HEK293 (cell line): ENCODE data around the gene TMEM141.
A peak's percentile ranks its signal among the peaks of the same experiment; 100 is the strongest.
"Not testable (repeated sequence)": the region's sequence is repeated elsewhere in the genome, so short reads cannot be mapped to it uniquely, and the experiment has no call there.

Experiments
- CTCF ChIA-PET: fragments of 350-600 bp; formaldehyde crosslinking; extraction: SDS; loops from one replicate; lab custom pipeline; 2021; ENCODE audit warnings: antibody characterized with exemption; lab: Yijun Ruan, JAX
- POLR2A ChIA-PET: fragments of 300-600 bp; formaldehyde crosslinking; extraction: SDS; loops from one replicate; lab custom pipeline; 2020; ENCODE audit warnings: antibody characterized with exemption, inconsistent platforms; lab: Yijun Ruan, JAX
- H3K27ac ChIP-seq: fragments of 200-500 bp; sonication (Bioruptor generic); 2 replicates; pipeline ENCODE4 v1.5.1; 2014; ENCODE audit warnings: low read depth, low read length, control low read depth, inconsistent platforms; ENCODE audit errors: extremely low read depth
- H3K36me3 ChIP-seq, 2 experiments: fragments of 200-500 bp in 1 of 2; sonication (Bioruptor generic) in 1 of 2; 1 replicate in 1 of 2; 2 replicates in 1 of 2; pipeline ENCODE4 v1.5.1; 2014 to 2017; ENCODE audit warnings: inconsistent platforms in 2 of 2, low read length in 2 of 2; ENCODE audit not compliant: control insufficient read depth in 2 of 2, insufficient read depth in 1 of 2
- H3K4me1 ChIP-seq: fragments of 200-500 bp; sonication (Bioruptor generic); 2 replicates; pipeline ENCODE4 v1.5.1; 2014; ENCODE audit warnings: mild to moderate bottlenecking, low read length, inconsistent platforms; ENCODE audit not compliant: control insufficient read depth, insufficient read depth
- H3K4me3 ChIP-seq: 2 replicates; pipeline ENCODE4 v1.5.1; 2011; ENCODE audit warnings: low read depth, mild to moderate bottlenecking, control low read depth, low read length, moderate library complexity
- H3K9me3 ChIP-seq: fragments of 200-500 bp; sonication (Bioruptor generic); 2 replicates; pipeline ENCODE4 v1.5.1; 2014; ENCODE audit warnings: low read depth, low read length, inconsistent platforms; ENCODE audit not compliant: control insufficient read depth, insufficient read depth
- KLF1 ChIP-seq: fragments of 450-650 bp; formaldehyde crosslinking; IDR thresholded peaks from 2 replicates; pipeline ENCODE4 v1.5.1; 2016; ENCODE audit warnings: missing biosample characterization, missing genetic modification characterization
- PRDM2 ChIP-seq: fragments of 450-650 bp; formaldehyde crosslinking; IDR thresholded peaks from 2 replicates; pipeline ENCODE4 v1.5.1; 2016; ENCODE audit warnings: missing biosample characterization, missing genetic modification characterization, borderline replicate concordance
- ZBTB10 ChIP-seq: fragments of 450-650 bp; formaldehyde crosslinking; IDR thresholded peaks from 2 replicates; pipeline ENCODE4 v1.5.1; 2016; ENCODE audit warnings: missing biosample characterization, missing genetic modification characterization
- ZNF19 ChIP-seq: fragments of 450-650 bp; formaldehyde crosslinking; IDR thresholded peaks from 2 replicates; pipeline ENCODE4; 2016; ENCODE audit warnings: missing biosample characterization, missing genetic modification characterization, low read depth
- ZNF449 ChIP-seq: fragments of 450-650 bp; formaldehyde crosslinking; IDR thresholded peaks from 2 replicates; pipeline ENCODE4 v1.5.1; 2017; ENCODE audit warnings: missing biosample characterization, mild to moderate bottlenecking, missing genetic modification characterization, moderate library complexity
- ZNF623 ChIP-seq: fragments of 450-650 bp; formaldehyde crosslinking; IDR thresholded peaks from 2 replicates; pipeline ENCODE4 v1.5.1; 2016; ENCODE audit warnings: missing biosample characterization, missing genetic modification characterization
- ZNF692 ChIP-seq: fragments of 450-650 bp; formaldehyde crosslinking; IDR thresholded peaks from 2 replicates; pipeline ENCODE4 v1.5.1; 2016; ENCODE audit warnings: missing biosample characterization, missing genetic modification characterization
- ZNF76 ChIP-seq: fragments of 450-650 bp; formaldehyde crosslinking; IDR thresholded peaks from 2 replicates; pipeline ENCODE4; 2016; ENCODE audit warnings: low read depth, missing biosample characterization, missing genetic modification characterization, borderline replicate concordance
- ZNF785 ChIP-seq: fragments of 450-650 bp; formaldehyde crosslinking; IDR thresholded peaks from 2 replicates; pipeline ENCODE4 v1.5.1; 2016; ENCODE audit warnings: missing biosample characterization, missing genetic modification characterization
- ZNF837 ChIP-seq: fragments of 450-650 bp; formaldehyde crosslinking; IDR thresholded peaks from 2 replicates; pipeline ENCODE4 v1.5.1; 2016; ENCODE audit warnings: missing biosample characterization, missing genetic modification characterization
- TF ChIP-seq, protein P1 (sequence below): fragments of 450-650 bp; formaldehyde crosslinking; IDR thresholded peaks from 2 replicates; pipeline ENCODE4 v1.5.1; 2016; ENCODE audit warnings: missing biosample characterization, missing genetic modification characterization
- TF ChIP-seq, protein P2 (sequence below): fragments of 450-650 bp; formaldehyde crosslinking; IDR thresholded peaks from 2 replicates; pipeline ENCODE4 v1.5.1; 2016; ENCODE audit warnings: missing biosample characterization, missing genetic modification characterization

The TMEM141 gene

DNA sequence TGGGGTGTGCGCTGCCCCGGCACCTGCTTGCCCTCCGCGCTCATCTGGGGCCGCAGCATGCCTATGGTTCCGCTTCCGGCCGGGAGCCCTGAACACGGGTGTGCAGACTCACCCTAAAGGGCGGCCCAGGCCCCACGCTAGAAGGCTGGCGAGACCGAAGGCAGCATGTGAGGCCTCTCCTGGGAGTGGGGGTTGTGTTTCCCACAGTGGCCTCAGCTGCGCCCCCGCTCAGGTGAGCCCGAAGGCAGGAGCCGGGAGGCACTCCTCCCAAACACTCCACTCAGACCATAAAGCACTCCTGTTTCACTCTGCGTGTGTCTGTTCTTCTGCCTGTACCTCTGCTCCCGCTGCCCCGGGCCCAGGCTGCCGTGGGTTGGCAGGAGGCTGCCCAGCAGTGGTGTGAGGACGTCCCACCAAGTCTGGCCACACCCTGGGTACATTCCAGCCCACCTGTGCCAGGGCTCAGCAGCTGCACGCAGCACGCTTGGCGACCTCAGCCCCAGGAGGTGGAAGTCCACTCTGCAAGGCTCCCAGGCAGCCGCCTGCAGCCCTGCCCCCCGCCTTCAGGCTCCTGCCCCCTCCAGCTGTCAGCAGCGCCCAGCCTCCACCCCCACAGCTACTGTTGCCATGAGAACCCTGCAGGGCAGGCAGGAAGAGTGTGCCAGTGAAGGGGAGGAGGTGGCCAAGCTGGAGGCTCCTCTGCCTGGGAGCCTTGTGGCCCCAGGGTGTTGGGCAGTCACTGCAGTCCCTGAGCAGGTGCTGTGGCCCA lies 49.9 kb downstream of the TMEM141 start (continued):
- TF ChIP-seq, protein P1, sequence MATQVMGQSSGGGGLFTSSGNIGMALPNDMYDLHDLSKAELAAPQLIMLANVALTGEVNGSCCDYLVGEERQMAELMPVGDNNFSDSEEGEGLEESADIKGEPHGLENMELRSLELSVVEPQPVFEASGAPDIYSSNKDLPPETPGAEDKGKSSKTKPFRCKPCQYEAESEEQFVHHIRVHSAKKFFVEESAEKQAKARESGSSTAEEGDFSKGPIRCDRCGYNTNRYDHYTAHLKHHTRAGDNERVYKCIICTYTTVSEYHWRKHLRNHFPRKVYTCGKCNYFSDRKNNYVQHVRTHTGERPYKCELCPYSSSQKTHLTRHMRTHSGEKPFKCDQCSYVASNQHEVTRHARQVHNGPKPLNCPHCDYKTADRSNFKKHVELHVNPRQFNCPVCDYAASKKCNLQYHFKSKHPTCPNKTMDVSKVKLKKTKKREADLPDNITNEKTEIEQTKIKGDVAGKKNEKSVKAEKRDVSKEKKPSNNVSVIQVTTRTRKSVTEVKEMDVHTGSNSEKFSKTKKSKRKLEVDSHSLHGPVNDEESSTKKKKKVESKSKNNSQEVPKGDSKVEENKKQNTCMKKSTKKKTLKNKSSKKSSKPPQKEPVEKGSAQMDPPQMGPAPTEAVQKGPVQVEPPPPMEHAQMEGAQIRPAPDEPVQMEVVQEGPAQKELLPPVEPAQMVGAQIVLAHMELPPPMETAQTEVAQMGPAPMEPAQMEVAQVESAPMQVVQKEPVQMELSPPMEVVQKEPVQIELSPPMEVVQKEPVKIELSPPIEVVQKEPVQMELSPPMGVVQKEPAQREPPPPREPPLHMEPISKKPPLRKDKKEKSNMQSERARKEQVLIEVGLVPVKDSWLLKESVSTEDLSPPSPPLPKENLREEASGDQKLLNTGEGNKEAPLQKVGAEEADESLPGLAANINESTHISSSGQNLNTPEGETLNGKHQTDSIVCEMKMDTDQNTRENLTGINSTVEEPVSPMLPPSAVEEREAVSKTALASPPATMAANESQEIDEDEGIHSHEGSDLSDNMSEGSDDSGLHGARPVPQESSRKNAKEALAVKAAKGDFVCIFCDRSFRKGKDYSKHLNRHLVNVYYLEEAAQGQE (tag by site-specific recombination), result no peak
- no peak for TF ChIP-seq ZNF623 (tag by site-specific recombination)
- no peak for TF ChIP-seq ZNF19 (tag by site-specific recombination)
- TF ChIP-seq ZNF76 (tag by site-specific recombination), result no peak
- no peak for TF ChIP-seq ZNF785 (tag by site-specific recombination)

- ChIA-PET POLR2A (interaction anchor here (0.6 to 3.7 kb wide), 12 partner anchors 17 to 382 kb away, joined by 3 to 17 read pairs (median 3); partner anchors contain the start of genes CLIC3, RABL6, TMEM141 and TRAF2), CTCF (interaction anchor here (0.5 to 3.6 kb wide), 32 partner anchors 8 to 534 kb away, joined by 3 to 27 read pairs (median 4); partner anchors contain the start of genes C8G, LCN15, MAMDC4 and TMEM141)
- Histone ChIP-seq H3K27ac (peak overlapping the region; percentile 3; the same call in 1 of the 2 replicates), H3K36me3 (peaks cover 0 to 31% of the 10 kb centered on the region in 2 experiments; a peak in 2 of 3 replicates)
- H3K4me1 ChIP-seq, H3K4me3 ChIP-seq, H3K9me3 ChIP-seq: not testable (repeated sequence)
- TF ChIP-seq ZNF449 (tag by site-specific recombination), result 0 out of 2 replicates have a peak, but pooled peaks have one; percentile 2
- TF ChIP-seq, protein P2, sequence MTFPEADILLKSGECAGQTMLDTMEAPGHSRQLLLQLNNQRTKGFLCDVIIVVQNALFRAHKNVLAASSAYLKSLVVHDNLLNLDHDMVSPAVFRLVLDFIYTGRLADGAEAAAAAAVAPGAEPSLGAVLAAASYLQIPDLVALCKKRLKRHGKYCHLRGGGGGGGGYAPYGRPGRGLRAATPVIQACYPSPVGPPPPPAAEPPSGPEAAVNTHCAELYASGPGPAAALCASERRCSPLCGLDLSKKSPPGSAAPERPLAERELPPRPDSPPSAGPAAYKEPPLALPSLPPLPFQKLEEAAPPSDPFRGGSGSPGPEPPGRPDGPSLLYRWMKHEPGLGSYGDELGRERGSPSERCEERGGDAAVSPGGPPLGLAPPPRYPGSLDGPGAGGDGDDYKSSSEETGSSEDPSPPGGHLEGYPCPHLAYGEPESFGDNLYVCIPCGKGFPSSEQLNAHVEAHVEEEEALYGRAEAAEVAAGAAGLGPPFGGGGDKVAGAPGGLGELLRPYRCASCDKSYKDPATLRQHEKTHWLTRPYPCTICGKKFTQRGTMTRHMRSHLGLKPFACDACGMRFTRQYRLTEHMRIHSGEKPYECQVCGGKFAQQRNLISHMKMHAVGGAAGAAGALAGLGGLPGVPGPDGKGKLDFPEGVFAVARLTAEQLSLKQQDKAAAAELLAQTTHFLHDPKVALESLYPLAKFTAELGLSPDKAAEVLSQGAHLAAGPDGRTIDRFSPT (tag by site-specific recombination), result peak; percentile 53
- 0 out of 2 replicates have a peak, but pooled peaks have one; percentile 5 for TF ChIP-seq KLF1 (tag by site-specific recombination)
- 0 out of 2 replicates have a peak, but pooled peaks have one; percentile 17 for TF ChIP-seq ZNF692
- 0 out of 2 replicates have a peak, but pooled peaks have one; percentile 20 for TF ChIP-seq PRDM2
- peak; percentile 23; the same call in 1 of the 2 replicates for TF ChIP-seq ZNF837 (tag by site-specific recombination)
- TF ChIP-seq ZBTB10 (tag by site-specific recombination), result peak; percentile 66
Observed at GRCh38 chr9:136841646-136842379, 50.7 kb downstream of the TMEM141 start.
